NCI-H146 treated with DMSO at 0.1 percent for 48 hours (cell line): ENCODE results near the gene B4GALT5.

Source experiments
- DNase-seq: peaks from one replicate; lab custom pipeline; 2025; ENCODE audit not compliant: unreplicated experiment; lab: John Stamatoyannopoulos, UW

B4GALT5 gene

DNA sequence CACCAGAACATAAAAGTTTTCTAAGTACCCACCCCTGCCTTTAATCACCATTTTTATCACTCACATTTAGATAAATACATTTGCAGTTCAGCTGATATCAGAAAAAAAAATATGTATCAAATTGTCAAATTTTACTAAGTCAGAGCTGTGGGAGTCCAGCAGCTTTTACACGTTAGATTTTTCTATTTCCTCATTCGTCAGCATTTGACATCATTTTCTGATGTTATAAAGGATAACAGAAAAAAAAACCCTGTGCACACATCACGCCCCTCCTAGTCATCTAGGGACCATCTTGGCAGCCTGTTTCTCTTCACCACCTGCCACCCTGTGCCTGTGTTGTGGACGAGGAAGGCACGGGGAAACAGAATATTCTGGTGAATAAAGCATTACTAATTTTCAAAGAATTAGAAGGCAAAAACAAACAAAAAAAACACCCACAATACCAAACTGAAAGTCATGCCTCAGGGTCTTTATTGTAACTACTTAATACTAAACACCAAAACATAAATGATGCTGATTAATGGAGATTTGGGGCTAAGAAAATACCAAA is 12.4 kb downstream of the B4GALT5 start:
- no peak for DNase-seq

DNA sequence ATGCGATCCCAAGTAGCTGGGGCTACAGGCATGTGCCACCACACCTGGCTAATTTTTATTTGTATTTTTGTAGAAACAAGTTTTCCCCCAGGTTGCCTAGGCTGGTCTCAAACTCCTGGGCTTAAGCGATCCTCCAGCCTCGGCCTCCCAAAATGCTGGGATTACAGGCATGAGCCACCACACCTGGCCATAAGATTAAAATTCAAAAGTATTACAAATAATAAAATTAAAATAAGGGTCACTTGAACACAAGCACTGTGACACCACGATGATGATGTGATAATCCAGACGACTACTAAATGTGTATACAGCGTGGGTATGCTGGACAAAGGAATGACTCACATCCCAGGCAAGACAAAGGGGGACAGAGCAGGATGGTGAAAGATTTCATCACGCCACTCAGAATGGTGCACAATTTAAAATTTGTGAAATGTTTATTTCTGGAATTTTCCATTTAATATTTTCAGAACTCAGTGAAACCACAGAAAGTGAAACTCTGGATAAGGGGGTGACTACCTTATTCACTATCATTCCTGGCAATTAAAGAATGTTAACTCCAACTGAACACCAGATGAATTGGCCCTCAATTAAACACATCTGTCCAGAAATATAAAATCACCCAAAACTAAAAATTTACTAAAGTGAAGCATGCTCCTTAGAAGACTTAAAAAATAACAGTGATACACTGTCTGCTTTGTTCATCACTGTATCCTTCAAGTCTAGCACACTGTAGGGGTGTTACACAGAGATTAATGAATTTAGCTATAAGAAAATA is 13.1 kb downstream of the B4GALT5 start:
- no peak for DNase-seq

DNA sequence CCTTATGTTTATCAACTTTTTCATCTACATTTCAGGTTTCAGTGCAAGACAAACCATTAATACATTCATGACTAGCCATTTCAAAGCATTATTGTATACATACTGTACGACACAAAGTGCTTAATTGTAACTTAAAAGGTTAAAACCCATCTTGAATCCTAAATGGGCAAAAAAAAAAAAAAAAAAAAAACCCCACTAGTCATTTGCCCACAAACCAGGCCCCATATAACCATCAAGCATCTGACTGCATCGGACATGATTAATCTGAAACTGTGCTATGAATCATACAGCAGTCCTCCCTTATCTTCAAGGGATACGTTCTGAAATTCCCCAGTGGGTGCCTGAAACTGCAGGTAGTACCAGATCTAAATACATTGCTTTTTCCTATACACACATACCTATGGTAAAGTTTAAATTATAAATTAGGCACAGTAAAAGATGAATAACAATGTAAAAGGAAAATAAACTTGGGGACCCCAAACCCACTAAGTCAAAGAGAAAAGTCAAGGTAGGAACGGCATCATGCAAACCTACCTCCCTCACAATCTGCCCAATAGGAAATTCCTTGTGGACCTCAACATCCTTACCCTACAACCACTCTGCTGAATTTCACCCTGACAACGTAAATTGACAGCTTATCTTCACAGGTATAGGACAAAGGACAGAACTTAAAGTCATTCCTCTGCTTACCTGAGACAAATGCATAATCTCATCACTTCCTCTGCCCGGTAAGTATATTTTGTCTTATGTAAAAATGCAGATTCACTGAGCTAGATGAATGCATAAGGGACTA is 14.3 kb downstream of the B4GALT5 start:
- no peak for DNase-seq

DNA sequence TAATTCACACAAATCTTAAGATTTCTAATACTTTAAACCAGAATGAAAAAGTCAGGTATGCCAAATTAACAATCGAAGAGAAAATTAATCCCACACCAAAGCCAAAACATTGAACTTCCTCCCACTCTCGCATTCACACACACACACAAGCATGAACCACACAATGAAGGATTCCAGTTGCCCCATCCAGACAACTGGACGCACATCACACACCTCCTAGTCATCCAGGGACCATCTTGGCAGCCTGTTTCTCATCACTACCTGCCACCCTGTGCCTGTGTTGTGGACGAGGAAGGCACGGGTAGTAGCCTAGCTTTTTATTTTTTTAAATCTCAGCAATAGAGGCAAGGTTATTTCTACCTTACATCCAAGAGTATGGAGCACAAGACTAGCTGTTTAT is 15.2 kb downstream of the B4GALT5 start:
- DNase-seq = no peak

DNA sequence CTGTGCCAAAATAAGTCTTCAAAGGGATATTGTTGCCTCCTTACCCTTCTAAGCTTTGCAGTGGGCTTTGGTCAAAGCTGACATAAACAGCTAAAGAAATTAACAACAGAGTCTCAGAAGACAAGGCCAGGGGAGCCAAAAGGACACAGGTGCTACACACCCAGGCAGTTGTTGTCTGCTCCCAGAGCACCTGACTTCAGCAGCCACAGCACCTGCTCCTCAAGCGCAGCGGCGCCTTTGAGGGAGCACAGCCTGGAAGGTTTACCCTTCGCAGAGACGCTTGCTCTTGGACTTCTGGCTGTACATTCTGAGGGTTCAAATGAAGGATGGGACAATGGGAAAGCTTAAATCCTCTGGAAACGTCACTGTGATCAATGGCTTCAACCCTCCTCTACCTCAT is 16.6 kb downstream of the B4GALT5 start:
- peak; percentile 39 for DNase-seq

DNA sequence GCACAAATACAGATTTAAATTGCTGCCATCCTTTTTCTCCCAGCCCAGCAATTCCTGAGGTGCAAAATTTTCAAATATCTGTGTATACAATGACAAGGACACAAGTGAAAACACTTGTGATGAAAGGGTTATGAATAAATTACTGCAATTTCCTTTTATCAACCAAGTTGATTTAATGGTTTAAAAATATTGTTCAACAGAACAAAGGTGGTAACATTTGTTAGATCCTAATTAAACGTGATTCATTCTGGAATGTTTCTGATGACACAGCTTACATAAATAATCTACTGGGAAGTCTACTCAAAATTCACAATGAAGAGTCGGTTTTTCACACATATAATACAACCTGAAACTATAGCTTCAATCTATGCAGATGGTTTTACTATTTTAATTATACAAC is 17.1 kb downstream of the B4GALT5 start:
- no peak for DNase-seq

DNA sequence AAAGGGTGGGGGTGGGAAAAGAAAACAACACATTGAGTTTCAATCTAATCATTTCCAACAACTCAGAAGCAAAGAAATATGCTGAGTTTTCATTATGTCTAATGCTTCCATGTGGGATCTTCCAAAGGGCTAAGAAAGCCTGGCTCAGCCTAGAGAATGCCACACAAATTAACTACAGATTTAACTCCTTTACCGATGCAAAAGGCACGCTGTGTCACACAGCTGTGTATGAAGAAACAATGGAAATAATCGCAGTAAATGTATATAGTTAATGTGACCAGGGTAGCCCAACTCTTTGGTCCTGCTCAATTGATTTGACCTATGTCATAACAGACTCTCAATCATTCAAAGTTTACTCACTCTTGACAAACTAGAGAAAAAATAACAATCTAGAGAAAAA is 17.8 kb downstream of the B4GALT5 start:
- no peak for DNase-seq

DNA sequence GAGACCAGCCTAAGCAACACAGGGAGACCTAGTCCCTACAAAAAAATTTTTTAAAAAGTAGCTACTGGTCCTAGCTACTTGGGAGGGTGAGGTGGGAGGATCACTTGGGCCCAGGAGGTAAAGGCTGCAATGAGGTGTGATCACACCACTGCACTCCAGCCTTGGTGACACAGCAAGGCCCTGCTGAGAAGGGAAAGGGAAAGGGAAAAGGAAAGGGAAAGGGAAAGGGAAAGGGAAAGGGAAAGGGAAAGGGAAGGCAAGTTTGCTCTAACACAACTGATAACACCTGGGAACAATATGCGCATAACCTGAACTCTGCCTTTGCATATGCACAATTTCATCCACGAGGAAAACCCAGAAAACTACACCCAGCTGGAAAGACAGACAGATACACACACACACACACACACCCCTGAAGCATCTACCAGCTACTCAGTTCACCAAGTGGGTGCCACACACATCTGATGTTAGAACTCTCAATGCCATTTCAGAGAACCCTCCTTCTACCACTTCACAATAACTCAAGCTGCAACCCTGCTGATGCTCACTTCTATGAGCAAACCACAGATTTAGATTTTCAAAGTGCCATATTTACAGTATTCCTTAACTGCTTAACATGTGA is 19.1 kb downstream of the B4GALT5 start:
- DNase-seq = no peak

DNA sequence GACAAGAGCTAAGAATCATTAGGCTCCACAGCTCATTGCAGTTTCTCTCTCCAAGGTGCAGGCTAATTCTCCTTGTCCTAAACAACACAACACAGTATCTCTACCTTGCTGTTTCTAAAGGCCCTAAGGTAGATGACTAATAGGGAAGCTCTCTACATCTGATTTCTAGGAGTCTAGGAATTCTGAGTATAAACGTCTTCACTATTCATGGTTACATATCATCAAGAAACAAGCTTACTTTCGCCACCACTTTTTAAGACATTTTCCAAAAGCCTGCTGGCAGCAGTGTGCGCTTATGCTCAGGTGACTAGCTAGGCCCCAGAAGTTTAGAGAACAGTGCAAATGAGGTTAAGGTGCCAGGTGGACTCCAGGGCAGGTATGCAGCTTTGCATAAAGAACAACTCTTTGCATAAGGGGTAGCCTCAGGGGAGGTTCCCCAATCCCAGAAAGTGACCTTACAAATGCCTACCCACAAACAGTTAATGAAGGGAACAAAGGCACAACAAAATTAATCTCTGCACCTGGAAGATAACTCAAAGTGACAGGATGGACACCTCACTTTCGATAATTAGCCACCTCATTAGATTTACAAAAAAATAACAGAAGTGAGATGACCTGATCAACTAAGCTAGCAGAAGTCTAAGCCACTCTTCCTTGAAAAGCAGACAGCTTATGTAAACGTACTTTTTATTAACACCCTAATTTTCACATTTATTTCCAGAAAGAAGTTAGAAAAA is 20.1 kb downstream of the B4GALT5 start:
- DNase-seq = no peak

DNA sequence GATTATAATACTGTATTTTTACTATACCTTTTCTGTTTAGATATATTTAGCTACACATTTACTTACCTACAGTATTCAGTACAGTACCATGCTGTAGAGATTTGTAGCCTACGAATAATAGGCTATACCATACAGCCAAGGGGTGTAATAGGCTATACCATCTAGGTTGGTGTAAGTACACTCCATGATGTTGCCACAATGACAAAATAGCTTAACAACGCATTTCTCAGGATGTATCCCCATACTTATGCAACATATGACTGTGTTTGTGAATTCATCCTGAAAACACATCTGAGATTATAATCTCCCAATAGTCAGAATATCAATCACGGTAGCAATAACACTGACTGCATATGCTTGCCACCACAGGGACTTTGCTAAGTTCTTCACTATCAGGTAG is 20.7 kb downstream of the B4GALT5 start:
- no peak for DNase-seq

DNA sequence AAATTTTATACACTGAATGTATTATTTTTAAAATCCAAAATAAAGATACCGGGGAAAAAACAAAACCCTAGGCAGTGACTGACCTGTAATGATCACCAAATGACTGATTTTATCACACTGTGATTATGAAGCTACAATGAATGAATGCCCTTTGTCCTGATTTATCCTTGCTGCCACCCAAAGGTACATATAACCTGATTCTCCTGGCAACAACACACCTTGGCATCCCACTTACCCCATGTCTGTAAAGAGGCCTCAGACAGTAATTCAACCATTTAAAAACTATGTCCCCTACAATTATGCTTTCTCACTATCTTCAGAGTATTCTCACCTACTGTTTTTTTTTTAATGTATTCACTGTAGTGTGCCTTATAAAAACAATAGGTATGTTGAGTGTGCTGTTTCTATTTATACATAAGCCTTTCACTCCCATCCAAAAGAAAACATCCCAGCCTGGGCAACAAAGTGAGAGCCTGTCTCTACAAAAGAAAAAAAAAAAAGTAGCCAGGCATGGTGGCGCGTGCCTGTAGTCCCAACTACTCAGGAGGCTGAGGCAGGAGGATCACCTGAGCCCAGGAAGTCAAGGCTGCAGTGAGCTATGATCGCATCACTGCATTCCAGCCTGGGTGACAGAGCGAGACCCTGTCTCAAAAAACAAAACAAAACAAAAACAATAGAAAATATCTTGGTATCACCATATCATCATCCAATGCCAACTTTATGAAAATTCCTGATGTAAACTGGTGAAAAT is 21.7 kb downstream of the B4GALT5 start:
- no peak for DNase-seq

DNA sequence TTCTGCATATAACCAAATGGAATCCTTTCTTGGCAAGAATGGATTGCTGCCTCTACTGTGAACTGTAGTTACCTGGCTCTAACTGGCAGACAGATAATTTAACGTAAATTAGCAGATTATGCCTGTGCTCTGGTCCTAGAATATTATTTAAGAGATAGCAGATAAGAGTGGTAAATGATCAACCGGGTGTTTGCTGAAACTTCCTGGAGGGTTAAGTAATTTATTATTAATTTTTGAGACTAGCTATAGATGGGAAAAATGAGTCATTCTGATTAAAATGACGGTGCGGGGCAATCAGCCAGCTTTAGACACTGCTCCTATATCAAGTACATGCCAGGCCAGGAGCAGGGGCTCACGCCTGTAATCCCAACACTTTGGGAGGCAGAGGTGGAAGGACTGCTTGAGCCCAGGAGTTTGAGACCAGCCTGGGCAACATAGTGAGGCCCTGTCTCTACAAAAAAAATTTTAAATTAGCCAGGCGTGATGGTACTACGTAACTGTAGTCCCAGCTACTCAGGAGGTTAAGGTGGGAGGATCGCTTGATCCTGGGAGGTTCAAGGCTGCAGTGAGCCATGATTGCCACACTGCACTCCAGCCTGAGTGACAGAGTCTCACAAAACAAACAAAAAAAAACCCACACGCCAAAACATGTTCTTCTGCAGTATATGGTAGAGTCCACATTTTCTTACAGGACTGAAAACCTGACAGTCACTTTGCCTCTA is 22.6 kb downstream of the B4GALT5 start:
- DNase-seq = no peak

DNA sequence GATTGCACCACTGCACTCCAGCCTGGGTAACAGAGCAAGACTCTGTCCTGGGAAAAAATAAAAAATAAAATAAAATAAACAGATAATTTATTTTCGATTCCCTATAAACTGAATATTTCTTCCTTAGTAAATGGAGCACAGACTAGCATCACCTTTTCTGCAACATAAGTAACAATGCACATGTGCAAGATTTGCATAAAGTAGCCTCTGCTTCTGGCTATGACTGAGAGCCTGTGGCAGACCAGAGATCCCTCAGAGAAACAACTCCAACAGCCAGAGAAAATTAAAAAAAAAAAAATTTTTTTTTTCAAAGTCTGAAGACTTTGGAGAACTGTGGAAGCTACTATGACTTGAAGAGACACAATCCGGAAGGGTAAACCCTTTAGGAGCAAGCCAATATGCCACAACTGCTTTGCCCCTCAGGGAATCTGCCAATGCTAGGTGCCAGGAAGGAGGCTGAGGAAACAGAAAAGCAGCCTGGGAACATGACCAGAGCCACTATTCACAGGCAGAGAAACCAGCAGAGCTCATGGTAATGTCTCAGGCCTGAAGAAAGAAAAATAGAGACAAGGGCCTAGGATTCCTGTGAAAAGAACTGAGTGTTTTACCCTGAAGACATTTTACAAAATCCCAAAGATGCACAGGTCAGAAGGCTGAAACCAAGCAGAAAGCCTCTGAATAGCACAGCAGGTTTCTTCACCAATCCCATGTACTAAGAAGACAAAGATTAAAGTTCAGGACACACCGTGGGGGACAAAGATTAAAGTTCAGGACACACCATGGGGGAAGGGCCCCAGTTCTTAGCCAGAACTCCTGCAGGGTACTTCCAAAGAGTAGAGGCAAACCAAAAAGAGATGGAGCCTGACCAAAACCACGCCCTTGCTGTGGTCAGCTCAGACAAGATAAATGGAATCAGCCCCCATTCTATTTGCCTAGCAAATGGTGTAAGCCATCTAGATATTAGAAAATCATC is 25.8 kb downstream of the B4GALT5 start:
- DNase-seq = no peak

DNA sequence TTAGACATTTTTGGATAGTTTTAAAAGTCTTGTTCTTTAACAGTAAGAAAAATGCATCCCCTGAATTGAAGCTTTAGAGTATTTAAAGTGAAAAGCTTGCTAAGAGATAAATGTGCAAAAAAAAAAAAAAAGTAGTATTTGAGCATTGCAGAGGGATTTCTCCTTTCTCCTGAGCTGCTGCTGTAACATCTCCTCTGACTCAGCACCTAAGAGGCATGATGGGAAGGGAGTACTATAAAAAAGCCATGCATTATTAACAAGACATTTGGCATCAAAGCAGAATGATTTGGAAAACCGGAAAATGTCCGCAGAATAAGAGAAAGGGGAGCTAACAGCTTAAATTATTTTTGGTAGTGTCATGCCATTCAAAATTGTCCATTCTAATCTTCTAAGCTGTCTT is 27.9 kb downstream of the B4GALT5 start:
- no peak for DNase-seq

DNA sequence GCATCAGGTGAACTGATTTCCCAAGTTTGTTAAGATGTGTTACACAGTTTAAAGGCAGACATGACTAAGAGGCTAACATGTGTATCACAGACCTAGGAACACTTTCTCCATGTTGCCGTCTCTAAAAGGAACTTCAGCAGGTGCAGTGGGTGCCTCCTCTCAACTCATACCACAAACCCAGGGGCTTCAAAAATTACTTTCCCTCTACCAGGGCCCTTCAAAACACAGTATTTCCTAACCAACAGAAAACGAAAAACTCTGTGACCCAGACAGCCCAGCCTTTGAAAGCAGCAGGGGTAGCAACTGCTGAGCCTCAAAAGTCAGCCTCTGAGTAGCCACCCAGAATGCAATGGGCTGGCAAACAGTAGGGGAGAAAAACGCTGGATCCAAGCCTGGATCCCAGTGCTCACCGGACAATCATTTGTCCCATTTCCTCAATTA is 28.5 kb downstream of the B4GALT5 start:
- no peak for DNase-seq

DNA sequence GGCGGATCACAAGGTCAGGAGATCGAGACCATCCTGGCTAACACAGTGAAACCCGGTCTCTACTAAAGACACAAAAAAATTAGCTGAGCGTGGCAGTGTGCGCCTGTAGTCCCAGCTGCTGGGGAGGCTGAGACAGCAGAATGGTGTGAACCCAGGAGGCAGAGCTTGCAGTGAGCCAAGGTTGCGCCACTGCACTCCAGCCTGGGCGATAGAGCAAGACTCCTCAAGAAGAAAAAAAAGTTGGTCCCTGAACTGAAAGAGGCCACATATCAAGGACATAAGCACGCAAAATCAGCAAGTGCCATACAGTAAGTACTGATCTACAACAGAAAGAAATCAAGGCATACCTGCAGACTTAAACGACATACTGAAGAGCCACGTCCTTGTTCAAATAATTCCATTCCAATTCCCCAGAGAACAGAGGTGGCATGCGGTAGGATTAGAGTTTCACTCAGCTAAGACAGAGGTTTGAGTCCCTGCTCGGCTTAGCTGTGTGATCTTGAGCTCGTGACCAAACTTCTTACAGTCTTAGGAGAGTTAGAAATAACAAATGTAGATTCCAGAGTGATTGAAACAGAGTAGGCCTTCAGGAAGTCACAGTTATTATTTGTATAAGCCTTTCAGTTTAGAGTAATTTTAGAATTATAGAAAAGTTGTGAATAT is 29.2 kb downstream of the B4GALT5 start:
- no peak for DNase-seq

DNA sequence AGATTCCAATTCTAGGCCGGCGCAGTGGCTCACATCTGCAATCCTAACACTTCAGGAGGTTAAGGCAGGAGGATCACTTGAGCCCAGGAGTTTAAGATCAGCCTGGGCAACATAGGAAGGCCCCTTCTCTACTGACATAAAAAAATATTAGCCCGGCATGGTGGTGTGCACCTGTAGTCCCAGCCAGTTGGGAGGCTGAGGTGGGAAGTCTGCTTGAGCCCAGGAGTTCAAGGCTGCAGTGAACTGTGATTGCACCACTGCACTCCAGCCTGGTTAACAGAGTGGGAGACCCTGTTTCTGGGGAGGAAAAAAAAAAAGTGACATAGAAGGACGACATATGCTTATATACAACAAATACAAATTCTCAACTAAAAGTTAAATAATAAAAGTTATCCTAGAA is 30.9 kb downstream of the B4GALT5 start:
- DNase-seq = no peak

DNA sequence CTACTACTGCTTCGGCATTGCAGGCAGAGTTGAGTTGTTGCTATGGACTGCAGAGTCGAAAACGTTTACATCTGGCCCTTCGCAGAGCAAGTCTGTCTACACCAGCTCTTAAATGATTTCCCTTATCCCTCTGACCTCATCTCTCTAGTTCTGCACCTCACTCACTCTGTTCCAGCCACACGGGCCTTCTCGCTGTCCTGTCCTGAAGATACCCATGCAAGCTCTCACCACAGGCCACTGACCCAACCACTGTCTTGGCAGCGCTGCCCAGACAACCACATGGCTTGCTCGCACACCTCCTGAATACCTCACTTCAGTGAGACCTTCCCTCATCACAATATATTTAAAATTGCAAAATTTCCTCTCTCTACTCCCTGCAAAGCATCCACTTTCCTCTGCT is 31.4 kb downstream of the B4GALT5 start:
- DNase-seq = no peak
